Adipose tissue (tissue), 3 donors: Measurements from ENCODE around the gene TPM2. TPM values are rescaled to one million over a fixed set of nuclear protein-coding genes. Genes with fewer than 3 reads are reported as not detected.

Experiments used
- H3K27ac ChIP-seq: one replicate; pipeline ENCODE4 v1.5.1; 2013; ENCODE audit warnings: low read depth, low read length
- WGBS, 3 donors: extraction: QIAGEN DNeasy Blood & Tissue Kit; methylation state at CpG; one replicate each; pipeline ENCODE4 v1.1.7; 2013; 5-methylcytosine and 5-hydroxymethylcytosine counted together
- polyA plus RNA-seq, 3 donors: library from polyadenylated mRNA; stranded (reverse); fragments of 200-250 nt; gene quantifications; one replicate each; pipeline ENCODE4 v1.2.3, GENCODE V29; 2013
- donor health status: healthy with polysubstance abuse.
- donor health status: Bipolar disorder and iron deficiency.
- donor health status: healthy.

The TPM2 gene
- polyA plus RNA-seq, 3 donors, result 59.0 to 552 (median 253) TPM

- 94 to 96% (median 95%) methylated on average over 23 to 26 of the region's 26 CpGs for WGBS, 3 donors
- no peak overlapping the region for H3K27ac ChIP-seq
Observed at GRCh38 chr9:35703906-35704672, 14.4 kb upstream of the TPM2 start.

- H3K27ac ChIP-seq, result no peak overlapping the region
- WGBS, 3 donors, result 95 to 98% (median 95%) methylated on average over 7 of the region's 7 CpGs
Observed at GRCh38 chr9:35702696-35703095, 13.0 kb upstream of the TPM2 start.

- no peak overlapping the region for H3K27ac ChIP-seq
Observed at GRCh38 chr9:35700942-35701341, 11.2 kb upstream of the TPM2 start.

- WGBS, 3 donors, result 63 to 94% (median 90%) methylated on average over 11 of the region's 11 CpGs
- no peak overlapping the region for H3K27ac ChIP-seq
Observed at GRCh38 chr9:35700031-35700430, 10.3 kb upstream of the TPM2 start.

- WGBS, 3 donors, result 81 to 94% (median 91%) methylated on average over 5 of the region's 5 CpGs
- no peak overlapping the region for H3K27ac ChIP-seq
Observed at GRCh38 chr9:35698231-35698630, 8.5 kb upstream of the TPM2 start.

GRCh38 chr9:35697486-35697885 is 7.8 kb upstream of the TPM2 start:
- H3K27ac ChIP-seq, result no peak overlapping the region
- whole genome bisulfite sequencing, 3 donors, result 82 to 89% (median 82%) methylated on average over 14 of the region's 14 CpGs

GRCh38 chr9:35696520-35697215 is 6.9 kb upstream of the TPM2 start:
- no peak overlapping the region for H3K27ac ChIP-seq
- 32 to 43% (median 40%) methylated on average over 9 of the region's 9 CpGs for WGBS, 3 donors

- no peak overlapping the region for H3K27ac ChIP-seq
- 53 to 95% (median 91%) methylated on average over 3 of the region's 3 CpGs for WGBS, 3 donors
Observed at GRCh38 chr9:35695943-35696401, 6.2 kb upstream of the TPM2 start.

GRCh38 chr9:35691757-35692301 is 2.1 kb upstream of the TPM2 start:
- WGBS, 3 donors, result 83 to 86% (median 83%) methylated on average over 13 of the region's 13 CpGs
- no peak overlapping the region for H3K27ac ChIP-seq

GRCh38 chr9:35691334-35691650 is 1.6 kb upstream of the TPM2 start:
- no peak overlapping the region for H3K27ac ChIP-seq
- WGBS, 3 donors, result 13 to 30% (median 19%) methylated on average over 10 of the region's 10 CpGs

- H3K27ac ChIP-seq, result peak overlapping the region; percentile 13
- 1% methylated on average over 52 to 61 of the region's 61 CpGs for WGBS, 3 donors
Observed at GRCh38 chr9:35690614-35691333, 1.0 kb upstream of the TPM2 start.

- WGBS, 3 donors, result 0 to 2% (median 0%) methylated on average over 20 to 21 of the region's 21 CpGs
- H3K27ac ChIP-seq, result no peak overlapping the region
Observed at GRCh38 chr9:35690294-35690613, 529 bp upstream of the TPM2 start.

GRCh38 chr9:35688558-35689541 is 875 bp downstream of the TPM2 start:
- 68 to 80% (median 70%) methylated on average over 12 of the region's 12 CpGs for WGBS, 3 donors

GRCh38 chr9:35687972-35688557 is 1.7 kb downstream of the TPM2 start:
- no peak overlapping the region for H3K27ac ChIP-seq
- WGBS, 3 donors, result 87 to 95% (median 92%) methylated on average over 2 of the region's 2 CpGs

More at GRCh38 chr9:35688558-35689541, 875 bp downstream of the TPM2 start:
- no peak overlapping the region for H3K27ac ChIP-seq

- 80 to 85% (median 83%) methylated on average over 2 of the region's 2 CpGs for WGBS, 3 donors
- no peak overlapping the region for H3K27ac ChIP-seq
Observed at GRCh38 chr9:35687306-35687705, 2.4 kb downstream of the TPM2 start.

GRCh38 chr9:35686222-35687203 is 3.2 kb downstream of the TPM2 start:
- 69 to 88% (median 73%) methylated on average over 11 of the region's 11 CpGs for WGBS, 3 donors
- no peak overlapping the region for H3K27ac ChIP-seq

GRCh38 chr9:35685506-35685905 is 4.2 kb downstream of the TPM2 start:
- 74 to 89% (median 77%) methylated on average over 12 to 13 of the region's 13 CpGs for WGBS, 3 donors
- H3K27ac ChIP-seq, result no peak overlapping the region
